IPS-18a (cell line): ENCODE results near the gene CALCOCO1.
A peak's percentile ranks its signal among the peaks of the same experiment; 100 is the strongest.

Source experiments
- H3K27ac ChIP-seq: one replicate; pipeline ENCODE4 v1.5.1; 2013; ENCODE audit warnings: low read length
- H3K27me3 ChIP-seq: one replicate; pipeline ENCODE4 v1.6.1; 2013; ENCODE audit warnings: mild to moderate bottlenecking, low read length; ENCODE audit not compliant: control insufficient read depth, insufficient read depth
- H3K36me3 ChIP-seq: one replicate; pipeline ENCODE4 v1.6.1; 2013; ENCODE audit warnings: low read depth, low read length; ENCODE audit not compliant: control insufficient read depth
- H3K4me1 ChIP-seq: one replicate; pipeline ENCODE4 v1.6.1; 2013; ENCODE audit warnings: low read depth, low read length; ENCODE audit not compliant: control insufficient read depth
- H3K4me3 ChIP-seq: one replicate; pipeline ENCODE4 v1.5.1; 2013; ENCODE audit warnings: low read length
- H3K9ac ChIP-seq: one replicate; pipeline ENCODE4 v1.6.1; 2013; ENCODE audit warnings: mild to moderate bottlenecking, low read length, moderate library complexity
- H3K9me3 ChIP-seq: one replicate; pipeline ENCODE4 v1.6.1; 2013; ENCODE audit warnings: low read depth, low read length; ENCODE audit not compliant: control insufficient read depth

Gene CALCOCO1

DNA sequence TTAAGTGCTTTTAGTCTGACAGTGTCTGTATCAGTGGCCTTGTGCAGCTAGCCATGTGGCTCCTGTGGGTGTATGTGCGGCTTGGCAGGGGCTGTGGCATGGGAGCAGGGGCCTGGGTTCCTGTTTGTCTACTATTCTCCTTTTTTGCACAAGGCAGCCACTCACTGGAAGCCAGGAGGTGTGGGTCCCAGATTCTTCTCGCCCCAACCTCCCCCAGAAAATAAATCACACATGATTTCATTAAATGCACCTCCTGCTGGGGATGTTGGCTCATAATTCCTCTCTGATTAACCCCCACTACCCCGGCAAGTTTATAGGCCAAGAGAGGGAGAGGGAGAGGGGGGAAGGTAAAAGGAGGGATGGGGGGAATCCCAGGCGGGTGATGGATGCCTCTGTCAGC, 17.6 kb downstream of the CALCOCO1 start:
- Histone ChIP-seq H3K27me3 (peaks cover 8% of the 10 kb centered on the region), H3K4me1 (no peaks in the 10 kb centered on the region), H3K9ac (no peak overlapping the region), H3K36me3 (no peaks in the 10 kb centered on the region), H3K27ac (no peak overlapping the region), H3K4me3 (no peak overlapping the region), H3K9me3 (no peaks in the 10 kb centered on the region)

DNA sequence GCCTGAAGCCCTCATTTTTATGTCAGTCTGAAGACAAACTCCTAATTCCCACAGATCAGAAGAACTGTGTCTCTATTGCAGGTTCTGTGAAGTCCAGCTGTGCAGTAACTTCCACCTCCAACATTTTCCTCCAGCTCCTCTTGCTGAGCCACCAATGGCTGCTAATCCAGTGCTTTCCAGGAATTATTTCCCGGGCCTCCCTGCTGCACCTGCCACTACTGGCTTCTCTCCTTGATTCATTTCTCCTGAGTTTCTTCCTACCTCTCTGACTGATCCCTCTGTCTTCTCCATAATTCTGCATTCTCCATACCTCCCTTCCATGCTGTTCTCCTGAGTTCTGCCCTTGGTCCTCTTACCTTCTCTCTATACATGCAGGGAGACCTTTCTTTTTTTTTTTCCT, 21.2 kb downstream of the CALCOCO1 start:
- no peak overlapping the region for H3K27ac ChIP-seq
- H3K27me3 ChIP-seq: peaks cover 23% of the 10 kb centered on the region
- no peak overlapping the region for H3K9ac ChIP-seq
- no peaks in the 10 kb centered on the region for H3K4me1 ChIP-seq
- no peaks in the 10 kb centered on the region for H3K36me3 ChIP-seq
- no peak overlapping the region for H3K4me3 ChIP-seq
- no peaks in the 10 kb centered on the region for H3K9me3 ChIP-seq

DNA sequence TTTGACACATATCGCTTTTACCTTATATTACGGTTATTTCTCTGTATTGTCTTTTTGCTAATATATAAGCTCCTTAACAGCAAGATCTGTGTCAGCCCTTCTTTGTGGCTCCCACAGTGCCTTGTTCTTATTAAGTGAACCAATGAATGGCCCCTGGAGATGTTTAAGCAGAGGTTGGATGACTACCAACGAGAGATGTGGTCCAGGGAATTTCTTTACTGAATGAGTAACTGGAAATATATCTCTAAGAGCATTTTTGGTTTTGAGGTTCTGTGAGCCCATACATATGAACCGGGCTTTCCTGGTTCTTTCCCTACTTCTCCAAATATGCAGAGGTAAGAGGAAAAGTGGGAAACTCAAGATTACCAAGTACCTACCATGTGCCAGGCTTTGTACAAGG, 23.5 kb downstream of the CALCOCO1 start:
- H3K27me3 ChIP-seq: peaks cover 40% of the 10 kb centered on the region
- H3K4me1 ChIP-seq: no peaks in the 10 kb centered on the region
- H3K27ac ChIP-seq: no peak overlapping the region
- no peak overlapping the region for H3K4me3 ChIP-seq
- H3K9ac ChIP-seq: no peak overlapping the region
- H3K9me3 ChIP-seq: no peaks in the 10 kb centered on the region
- no peaks in the 10 kb centered on the region for H3K36me3 ChIP-seq

DNA sequence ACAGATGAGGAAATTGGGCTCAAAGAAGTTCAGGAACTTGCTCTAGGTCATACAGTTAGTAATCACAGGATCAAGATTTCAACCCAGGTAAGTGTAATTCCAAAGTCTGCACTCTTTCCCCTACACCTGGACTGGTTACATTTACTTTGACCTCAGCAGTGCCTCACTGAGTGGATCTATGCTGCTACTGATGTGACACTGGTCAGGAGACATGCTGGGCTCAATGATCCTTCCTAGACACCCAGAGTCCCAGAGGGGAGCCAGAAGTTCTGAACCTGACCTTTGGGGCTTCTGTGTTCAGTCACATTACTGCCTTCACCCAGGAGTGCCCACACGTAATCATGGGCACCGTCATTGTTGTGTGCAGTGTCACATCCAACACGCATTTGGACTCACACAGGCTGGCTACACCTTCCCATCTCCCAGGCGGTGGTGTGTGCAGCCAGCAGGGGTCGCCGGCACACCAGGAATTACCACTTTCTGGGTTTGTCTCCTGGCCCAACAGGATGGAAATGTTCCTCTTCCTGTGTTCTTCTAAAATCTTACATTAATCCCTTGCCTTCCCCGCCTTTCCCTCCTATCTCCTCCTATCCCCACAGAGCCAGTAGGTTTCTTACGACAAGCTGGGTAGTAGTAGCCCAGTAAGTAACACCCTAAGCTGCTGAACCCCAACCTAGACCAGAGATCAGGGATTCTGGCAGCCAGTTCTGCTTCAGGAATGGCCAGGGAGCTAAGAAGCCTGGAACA, 25.6 kb downstream of the CALCOCO1 start:
- Histone ChIP-seq H3K36me3 (no peaks in the 10 kb centered on the region), H3K4me1 (peaks cover 8% of the 10 kb centered on the region), H3K27ac (no peak overlapping the region), H3K27me3 (peaks cover 57% of the 10 kb centered on the region), H3K9me3 (no peaks in the 10 kb centered on the region), H3K9ac (no peak overlapping the region), H3K4me3 (no peak overlapping the region)

DNA sequence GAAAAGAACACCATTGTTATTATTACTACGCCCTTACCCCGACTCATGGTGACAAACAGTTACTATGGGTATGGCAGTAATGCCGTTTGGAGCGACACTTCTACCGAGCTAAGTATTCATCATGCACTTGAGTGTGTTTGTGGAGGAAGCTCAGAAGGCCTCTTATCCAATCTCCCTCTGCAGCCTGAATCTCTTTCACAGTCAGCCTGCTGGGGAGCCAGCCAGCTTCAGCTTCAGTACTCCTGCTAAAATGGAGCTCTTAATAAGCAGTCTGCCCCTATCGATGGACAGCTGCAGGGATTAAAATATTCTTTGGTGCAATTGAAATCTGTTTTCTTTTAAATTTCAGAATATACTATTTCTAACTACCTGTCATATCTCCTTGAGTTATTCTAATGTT, 26.7 kb downstream of the CALCOCO1 start:
- Histone ChIP-seq H3K9ac (no peak overlapping the region), H3K27me3 (peaks cover 63% of the 10 kb centered on the region), H3K27ac (no peak overlapping the region), H3K4me1 (peaks cover 11% of the 10 kb centered on the region), H3K36me3 (no peaks in the 10 kb centered on the region), H3K9me3 (no peaks in the 10 kb centered on the region), H3K4me3 (no peak overlapping the region)

DNA sequence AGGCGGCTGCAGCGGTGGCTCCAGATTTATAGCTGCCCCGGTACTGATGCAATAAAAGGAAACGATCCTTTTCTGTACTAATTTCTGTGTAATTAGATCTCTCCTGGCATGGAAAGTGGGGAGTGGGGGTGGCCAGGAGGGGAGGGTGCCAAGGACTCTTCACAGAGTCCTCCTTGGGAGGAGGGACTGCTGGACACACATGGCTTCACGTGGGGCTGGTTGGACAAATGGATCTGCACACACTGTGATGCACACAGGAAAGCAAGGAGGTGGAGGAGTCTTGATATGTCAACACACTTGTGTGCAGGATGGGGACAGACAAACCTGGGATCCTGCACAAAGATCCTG, 27.6 kb downstream of the CALCOCO1 start:
- Histone ChIP-seq H3K27me3 (peaks cover 70% of the 10 kb centered on the region), H3K9me3 (no peaks in the 10 kb centered on the region)

DNA sequence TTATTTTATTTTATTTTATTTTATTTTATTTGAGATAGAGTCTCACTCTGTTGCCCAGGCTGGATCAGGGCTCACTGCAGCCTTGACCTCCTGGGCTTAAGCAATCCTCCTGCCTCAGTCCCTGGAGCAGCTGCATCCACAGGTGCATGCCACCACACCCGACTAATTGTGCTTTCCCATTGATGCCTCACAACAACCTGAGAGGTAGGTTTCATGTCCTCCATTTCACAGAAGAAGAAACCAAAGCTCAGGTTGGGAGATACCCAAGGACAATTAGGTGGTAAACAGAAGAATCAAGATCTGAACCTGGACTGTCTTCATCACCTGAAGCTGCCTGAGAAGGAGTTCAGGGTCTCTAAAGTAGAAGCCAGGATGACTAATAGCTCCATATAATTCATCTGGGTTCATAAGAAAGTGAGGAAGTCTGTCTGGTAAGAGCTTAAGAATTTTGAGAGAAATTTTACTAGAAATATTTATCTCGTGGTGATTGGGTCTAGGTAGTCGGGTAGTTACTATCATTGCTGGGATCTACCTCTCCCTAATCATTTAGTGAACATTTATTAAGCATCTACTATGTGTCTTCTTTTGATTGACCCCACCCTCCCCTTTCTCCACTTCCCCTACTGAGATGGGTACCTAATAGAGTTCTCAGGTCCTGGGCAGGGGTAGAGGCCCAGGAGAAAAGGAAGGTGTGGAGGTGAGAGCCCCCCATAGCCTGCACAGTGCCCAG, 28.1 kb downstream of the CALCOCO1 start:
- Histone ChIP-seq H3K4me1 (peaks cover 20% of the 10 kb centered on the region), H3K4me3 (no peak overlapping the region), H3K9ac (no peak overlapping the region), H3K27me3 (peaks cover 74% of the 10 kb centered on the region), H3K36me3 (no peaks in the 10 kb centered on the region), H3K27ac (no peak overlapping the region), H3K9me3 (no peaks in the 10 kb centered on the region)

More for the DNA sequence above, 27.6 kb downstream of the CALCOCO1 start:
- Histone ChIP-seq H3K27ac (no peak overlapping the region), H3K9ac (no peak overlapping the region), H3K4me3 (no peak overlapping the region), H3K4me1 (peaks cover 15% of the 10 kb centered on the region), H3K36me3 (no peaks in the 10 kb centered on the region)

DNA sequence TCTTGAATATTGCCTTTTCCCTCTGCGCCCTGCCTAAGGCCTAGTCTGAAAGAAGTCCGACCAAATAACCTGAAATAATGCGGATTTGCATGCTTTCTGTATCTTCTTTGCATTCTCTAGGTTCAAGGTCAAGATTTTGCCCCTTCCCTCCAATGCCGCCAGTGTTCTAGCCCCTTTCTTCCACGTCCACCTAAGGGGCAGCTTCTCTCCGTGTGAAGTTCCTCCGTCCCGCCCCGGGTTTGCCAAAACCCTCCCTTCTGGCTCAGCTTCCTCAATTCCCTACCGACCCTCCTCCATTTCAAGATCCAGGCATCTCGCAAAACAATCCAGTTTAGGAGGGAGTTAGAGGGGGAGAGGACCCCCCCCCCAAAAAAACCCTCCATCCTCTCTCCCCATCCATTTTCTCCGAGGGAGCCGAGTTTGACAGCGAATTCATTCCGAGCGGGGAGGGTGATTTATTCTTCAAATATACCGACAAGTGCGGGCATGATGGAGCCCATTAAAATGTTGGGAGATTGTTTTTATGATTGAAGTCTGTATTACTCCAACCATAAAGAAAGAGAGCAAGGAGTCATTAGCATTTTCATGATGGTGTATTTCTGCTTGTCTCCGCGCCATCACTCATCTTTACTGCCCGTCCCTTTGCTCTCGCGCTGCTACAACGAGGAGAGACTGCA, 30.5 kb downstream of the CALCOCO1 start:
- peak overlapping the region; percentile 43 for H3K9ac ChIP-seq
- H3K4me3 ChIP-seq: peak overlapping the region; percentile 78
- peaks cover 27% of the 10 kb centered on the region for H3K4me1 ChIP-seq
- no peak overlapping the region for H3K27ac ChIP-seq
- H3K27me3 ChIP-seq: peaks cover 72% of the 10 kb centered on the region
- H3K36me3 ChIP-seq: no peaks in the 10 kb centered on the region
- no peaks in the 10 kb centered on the region for H3K9me3 ChIP-seq

DNA sequence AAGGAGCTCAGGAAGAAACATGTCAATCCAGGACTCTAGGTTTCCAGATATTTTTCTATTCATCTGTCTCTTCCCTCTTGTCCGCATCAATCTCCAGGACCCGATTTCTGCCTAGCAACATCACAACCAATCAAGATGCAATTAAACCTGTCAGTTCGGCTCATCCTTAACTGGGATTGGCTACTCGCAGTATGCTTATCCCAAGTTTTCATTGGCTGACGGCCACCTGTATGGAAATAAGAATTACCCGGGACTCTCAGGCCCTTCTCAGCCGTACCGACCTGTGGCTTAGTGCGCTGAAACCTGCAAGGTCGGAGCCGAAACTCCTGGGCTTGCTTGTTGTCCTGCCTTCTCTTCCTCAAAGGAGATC, 31.0 kb downstream of the CALCOCO1 start:
- peaks cover 68% of the 10 kb centered on the region for H3K27me3 ChIP-seq
- H3K4me1 ChIP-seq: peaks cover 27% of the 10 kb centered on the region
- no peaks in the 10 kb centered on the region for H3K36me3 ChIP-seq
- peak overlapping the region; percentile 78 for H3K4me3 ChIP-seq
- H3K27ac ChIP-seq: no peak overlapping the region
- H3K9ac ChIP-seq: peak overlapping the region; percentile 43
- H3K9me3 ChIP-seq: no peaks in the 10 kb centered on the region

DNA sequence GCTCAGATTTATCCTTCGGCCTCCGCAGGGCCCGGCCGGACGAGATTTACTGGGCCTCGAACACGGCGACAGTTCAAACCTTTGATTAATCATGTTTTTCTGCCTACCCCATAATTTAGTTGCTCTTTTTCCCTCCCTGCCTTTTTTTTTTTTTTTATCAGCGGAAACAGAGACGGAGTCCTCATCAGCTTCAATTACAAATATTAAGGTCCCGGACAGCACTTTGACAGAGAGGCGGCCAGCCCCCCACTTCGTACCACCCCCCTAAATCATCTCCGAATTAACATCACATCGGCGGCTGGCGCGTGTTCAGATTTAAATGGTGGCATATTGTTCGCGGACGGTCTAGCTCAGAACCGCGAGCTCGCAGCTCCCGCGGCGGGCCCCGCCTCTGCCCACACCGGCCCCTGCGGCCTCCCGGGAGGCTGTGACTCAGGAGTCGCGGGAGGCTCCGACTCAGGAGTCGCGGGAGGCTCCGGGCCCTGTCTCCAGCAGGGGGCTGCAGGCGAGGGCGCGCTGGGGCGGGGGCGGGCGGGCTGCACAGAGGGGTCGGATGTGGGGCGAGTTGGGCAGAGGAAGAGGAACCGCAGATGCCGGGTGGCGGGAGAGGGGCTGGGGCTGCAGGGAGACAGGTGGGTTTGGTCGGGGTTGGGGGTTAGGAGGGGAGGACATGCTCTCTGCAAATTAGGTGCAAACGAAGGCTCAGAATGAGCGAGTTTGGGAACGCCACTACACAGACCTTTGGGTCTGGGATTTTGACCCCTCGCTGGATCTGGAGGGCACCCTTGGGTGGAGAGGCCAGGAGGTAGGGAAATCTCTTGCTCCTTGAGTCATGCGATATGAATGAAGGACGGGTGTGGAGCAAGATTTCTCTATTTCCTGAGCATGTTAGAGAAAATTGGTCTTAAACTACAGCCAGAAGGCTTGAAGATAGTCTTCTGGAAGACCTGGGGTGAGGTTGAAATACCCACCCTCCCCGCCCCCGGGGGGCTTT, 31.8 kb downstream of the CALCOCO1 start:
- Histone ChIP-seq H3K36me3 (no peaks in the 10 kb centered on the region), H3K4me3 (peak overlapping the region; percentile 78), H3K27me3 (peaks cover 60% of the 10 kb centered on the region), H3K9me3 (no peaks in the 10 kb centered on the region), H3K4me1 (peaks cover 27% of the 10 kb centered on the region), H3K27ac (no peak overlapping the region), H3K9ac (peak overlapping the region; percentile 16)

DNA sequence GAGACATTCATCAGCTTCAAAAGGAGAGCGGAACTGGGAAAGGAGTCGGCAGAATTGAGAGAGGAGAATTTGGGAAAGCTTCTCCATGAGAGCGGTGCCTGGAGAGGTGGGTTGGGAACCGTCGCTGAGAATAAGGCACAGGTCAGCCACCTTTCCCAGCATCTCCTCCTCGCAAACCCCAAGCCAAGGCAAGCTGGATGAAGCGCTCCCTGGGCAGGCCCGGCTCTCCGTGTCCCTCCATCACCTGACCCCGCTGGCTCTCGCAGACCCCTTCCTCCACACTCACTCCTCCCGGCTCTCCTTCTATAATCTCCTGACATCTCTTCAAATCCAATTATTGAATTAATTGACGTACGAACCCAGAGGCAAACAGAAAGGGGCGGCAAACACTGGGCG, 32.5 kb downstream of the CALCOCO1 start:
- H3K27me3 ChIP-seq: peaks cover 53% of the 10 kb centered on the region
- peaks cover 27% of the 10 kb centered on the region for H3K4me1 ChIP-seq
- no peaks in the 10 kb centered on the region for H3K36me3 ChIP-seq
- H3K27ac ChIP-seq: no peak overlapping the region
- peak overlapping the region; percentile 16 for H3K9ac ChIP-seq
- H3K9me3 ChIP-seq: no peaks in the 10 kb centered on the region
- peak overlapping the region; percentile 78 for H3K4me3 ChIP-seq
